IMR-90 (cell line): ENCODE results near the gene TAF3. TPM values are rescaled to one million over a fixed set of nuclear protein-coding genes. Genes with fewer than 3 reads are reported as not detected.

Experiments used
- ATAC-seq: fragments of 200-7000 bp; cut with Tn5 transposase; 2 replicates; pipeline ENCODE4 v1.9.1; 2020; ENCODE audit warnings: low read depth, mild to moderate bottlenecking, moderate library complexity
- BruUV-seq: library from RNA; stranded (reverse); fragments of 400-500 nt; replicated peaks from 2 replicates; lab custom pipeline; 2021; lab: Mats Ljungman, UMichigan
- CTCF ChIA-PET: fragments of 300-600 bp; formaldehyde crosslinking; extraction: SDS; loops from one replicate; lab custom pipeline; 2021; ENCODE audit warnings: antibody characterized with exemption; lab: Yijun Ruan, JAX
- POLR2A ChIA-PET: fragments of 300-600 bp; sonication (Branson Sonifier 250); formaldehyde crosslinking; loops from one replicate; lab custom pipeline; 2022; ENCODE audit warnings: antibody characterized with exemption; ENCODE audit not compliant: unreplicated experiment; lab: Charles Lee
- DNase-seq: peaks from one replicate; pipeline ENCODE4 v3.0.0; 2013
- H2AFZ ChIP-seq: replicated peaks from 2 replicates; pipeline ENCODE3; 2013; ENCODE audit warnings: low read length, mild to moderate bottlenecking; ENCODE audit not compliant: poor library complexity
- H2AK5ac ChIP-seq: 2 replicates; pipeline ENCODE4 v1.6.1; 2013; ENCODE audit warnings: low read depth, low read length, inconsistent platforms
- H2AK9ac ChIP-seq: replicated peaks from 2 replicates; pipeline ENCODE3; 2013; ENCODE audit warnings: mild to moderate bottlenecking, low read depth, low read length, moderate library complexity; ENCODE audit not compliant: poor library complexity
- H2BK120ac ChIP-seq: 2 replicates; pipeline ENCODE4 v1.6.1; 2013; ENCODE audit warnings: low read depth, low read length, inconsistent platforms
- H2BK15ac ChIP-seq: 3 replicates; pipeline ENCODE4 v1.6.1; 2013; ENCODE audit warnings: low read depth, low read length, inconsistent platforms
- H2BK20ac ChIP-seq: 2 replicates; pipeline ENCODE4 v1.6.1; 2013; ENCODE audit warnings: low read depth, mild to moderate bottlenecking, inconsistent platforms, low read length, moderate library complexity
- H2BK5ac ChIP-seq: 2 replicates; pipeline ENCODE4 v1.6.1; 2013; ENCODE audit warnings: mild to moderate bottlenecking, low read depth, low read length, inconsistent platforms; ENCODE audit not compliant: poor library complexity, severe bottlenecking
- H3K14ac ChIP-seq: replicated peaks from 2 replicates; pipeline ENCODE4 v1.6.1; 2013; ENCODE audit warnings: low read depth, low read length, inconsistent platforms
- H3K18ac ChIP-seq: 2 replicates; pipeline ENCODE4 v1.6.1; 2013; ENCODE audit warnings: low read depth, low read length, control low read depth
- H3K23ac ChIP-seq: 2 replicates; pipeline ENCODE4 v1.6.1; 2013; ENCODE audit warnings: low read depth, low read length, inconsistent platforms
- H3K27ac ChIP-seq: 2 replicates; pipeline ENCODE4 v1.5.1; 2013; ENCODE audit warnings: mild to moderate bottlenecking, control low read depth, low read length; ENCODE audit not compliant: insufficient read depth
- H3K27me3 ChIP-seq: 2 replicates; pipeline ENCODE4 v1.6.1; 2013; ENCODE audit warnings: low read length; ENCODE audit not compliant: control insufficient read depth, insufficient read depth
- H3K36me3 ChIP-seq: 2 replicates; pipeline ENCODE4 v1.6.1; 2013; ENCODE audit warnings: low read length, mixed read lengths; ENCODE audit not compliant: control insufficient read depth, insufficient read depth
- H3K4ac ChIP-seq: 2 replicates; pipeline ENCODE4 v1.6.1; 2013; ENCODE audit warnings: low read depth, low read length, inconsistent platforms
- H3K4me1 ChIP-seq: 2 replicates; pipeline ENCODE4 v1.6.1; 2013; ENCODE audit warnings: low read length, mixed read lengths; ENCODE audit not compliant: control insufficient read depth, insufficient read depth
- H3K4me2 ChIP-seq: 2 replicates; pipeline ENCODE4 v1.6.1; 2013; ENCODE audit warnings: low read depth, mild to moderate bottlenecking, control low read depth, low read length, moderate library complexity
- H3K4me3 ChIP-seq: 2 replicates; pipeline ENCODE4 v1.5.1; 2013; ENCODE audit warnings: low read depth, mild to moderate bottlenecking, control low read depth, low read length, moderate library complexity; ENCODE audit not compliant: insufficient read depth
- H3K56ac ChIP-seq: 2 replicates; pipeline ENCODE4 v1.6.1; 2013; ENCODE audit warnings: low read length, inconsistent platforms; ENCODE audit not compliant: insufficient read depth; ENCODE audit errors: extremely low read depth
- H3K79me1 ChIP-seq, 2 experiments: 2 replicates each; pipeline ENCODE4 v1.6.1; 2013; ENCODE audit warnings: low read length in 2 of 2, inconsistent platforms in 1 of 2, low read depth in 1 of 2
- H3K9ac ChIP-seq: 2 replicates; pipeline ENCODE4 v1.6.1; 2013; ENCODE audit warnings: low read depth, low read length, control low read depth
- H3K9me1 ChIP-seq: 2 replicates; pipeline ENCODE4 v1.6.1; 2013; ENCODE audit warnings: low read length, inconsistent platforms; ENCODE audit not compliant: insufficient read depth
- H3K9me3 ChIP-seq: 2 replicates; pipeline ENCODE4 v1.6.1; 2013; ENCODE audit warnings: low read length; ENCODE audit not compliant: control insufficient read depth, insufficient read depth
- H4K20me1 ChIP-seq: 2 replicates; pipeline ENCODE4 v1.6.1; 2013; ENCODE audit warnings: low read length, inconsistent platforms; ENCODE audit not compliant: insufficient read depth
- H4K5ac ChIP-seq: 2 replicates; pipeline ENCODE4 v1.6.1; 2013; ENCODE audit warnings: mild to moderate bottlenecking, low read depth, low read length, control low read depth
- H4K8ac ChIP-seq, 2 experiments: 2 replicates each; pipeline ENCODE4 v1.6.1; 2013; ENCODE audit warnings: low read depth in 2 of 2, low read length in 2 of 2, control low read depth in 1 of 2, inconsistent platforms in 1 of 2
- H4K91ac ChIP-seq: 2 replicates; pipeline ENCODE4 v1.6.1; 2013; ENCODE audit warnings: low read depth, low read length, inconsistent platforms; ENCODE audit not compliant: insufficient read depth
- FOS ChIP-seq: fragments of 150-350 bp; IDR thresholded peaks from 2 replicates; pipeline ENCODE4 v1.6.1; 2016; ENCODE audit warnings: low read depth, low read length
- SMC3 ChIP-seq: fragments of 150-350 bp; IDR thresholded peaks from 2 replicates; pipeline ENCODE4 v1.6.1; 2016; ENCODE audit warnings: low read depth, mild to moderate bottlenecking, antibody characterized with exemption, low read length, moderate library complexity
- USF2 ChIP-seq: fragments of 150-350 bp; IDR thresholded peaks from 2 replicates; pipeline ENCODE4 v1.6.1; 2017; ENCODE audit warnings: mild to moderate bottlenecking, antibody characterized with exemption, low read length, low read depth
- WGBS, 2 experiments: methylation state at CpG; one replicate each; pipeline versions ENCODE4 v1.1.5 to v1.1.7; 2013; ENCODE audit warnings: missing lambda C conversion rate in 2 of 2; ENCODE audit not compliant: insufficient read length in 1 of 2; ENCODE audit errors: extremely low coverage in 2 of 2; 5-methylcytosine and 5-hydroxymethylcytosine counted together
- dilution Hi-C: fragments of 300-500 bp; cut with HindIII; formaldehyde crosslinking; loops from one replicate; pipeline ENCODE4 v1.14.3; 2018; ENCODE audit warnings: low sequenced_read_pairs; ENCODE audit not compliant: unreplicated experiment
- in situ Hi-C: fragments of 300-500 bp; cut with MboI; formaldehyde crosslinking; loops from 3 replicates; pipeline ENCODE4 v1.14.3; 2019; ENCODE audit warnings: low sequenced_read_pairs, inconsistent platforms, mixed read lengths
- intact Hi-C: fragments of 100-400 bp; cut with micrococcal nuclease; formaldehyde crosslinking; loops from 2 replicates; pipeline ENCODE4 v1.10.0; 2022
- polyA plus RNA-seq, 3 experiments: library from polyadenylated mRNA; depleted of rRNA; stranded (reverse); fragments of >200 nt; gene quantifications; 2 replicates each; pipeline ENCODE4 v1.2.3, GENCODE V29; 2012; ENCODE audit warnings: low replicate concordance in 1 of 3
- total RNA-seq: library from RNA; depleted of rRNA; stranded (reverse); fragments of >200 nt; gene quantifications from 2 replicates; pipeline ENCODE4 v1.2.3, GENCODE V29; 2012

TAF3 gene
- total and polyA plus RNA-seq, 2 of the 4 experiments (the other 2 are of a cell fraction) = 1.4 to 2.3 TPM

- no peak overlapping the region for H2BK120ac ChIP-seq
- intact Hi-C loops (no loop called here), dilution Hi-C loops (no loop called here), in situ Hi-C loops (no loop called here)
- H3K23ac ChIP-seq = no peak overlapping the region
- H4K5ac ChIP-seq = no peak overlapping the region
- POLR2A ChIA-PET = no interaction called here
- H3K4me2 ChIP-seq = no peak overlapping the region
- ATAC-seq (no peak), DNase-seq (no peak)
- H4K20me1 ChIP-seq = no peaks in the 10 kb centered on the region
- no peak overlapping the region for H4K91ac ChIP-seq
- no peaks in the 10 kb centered on the region for H3K9me3 ChIP-seq
- no peaks in the 10 kb centered on the region for H3K27me3 ChIP-seq
- peaks cover 5% of the 10 kb centered on the region; the same call in 1 of the 2 replicates for H3K36me3 ChIP-seq
- H3K4me1 ChIP-seq = no peaks in the 10 kb centered on the region
- H3K9ac ChIP-seq = no peak overlapping the region
- H2BK15ac ChIP-seq = no peak overlapping the region
- CTCF ChIA-PET = no interaction called here
- no TSS peak for BruUV-seq
- no peak overlapping the region for H2AFZ ChIP-seq
- H3K18ac ChIP-seq = no peak overlapping the region
- H3K9me1 ChIP-seq = no peaks in the 10 kb centered on the region
- no peak overlapping the region for H2BK5ac ChIP-seq
- no peak overlapping the region for H4K8ac ChIP-seq
- H3K4ac ChIP-seq = no peak overlapping the region
- H3K14ac ChIP-seq = no peak overlapping the region
- H3K27ac ChIP-seq = no peak overlapping the region
- no peak overlapping the region for H3K4me3 ChIP-seq
- H3K79me1 ChIP-seq = no peaks in the 10 kb centered on the region; a peak in 2 of 4 replicates
- no peak overlapping the region for H2BK20ac ChIP-seq
- TF ChIP-seq SMC3 = no peak
- no peak for TF ChIP-seq FOS
- no peak for TF ChIP-seq USF2
- no peak overlapping the region for H3K56ac ChIP-seq
- H2AK5ac ChIP-seq = no peak overlapping the region
- H2AK9ac ChIP-seq = no peak overlapping the region
- 43% methylated on average over 2 of the region's 5 CpGs; no CpG with 5 or more reads in 1 of the 2 experiments for WGBS, 2 experiments
Observed at GRCh38 chr10:7962592-7962991, 144.3 kb downstream of the TAF3 start.
